Smooth muscle cell (in vitro differentiated cells): Measurements from ENCODE around the gene SEZ6. TPM values are rescaled to one million over a fixed set of nuclear protein-coding genes. Genes with fewer than 3 reads are reported as not detected.

Experiments
- DNase-seq: peaks from one replicate; lab custom pipeline; 2025; ENCODE audit not compliant: unreplicated experiment; lab: John Stamatoyannopoulos, UW
- H2AFZ ChIP-seq: fragments of 200-600 bp; sonication (generic); 2 replicates; pipeline ENCODE4 v1.6.0; 2016; ENCODE audit warnings: antibody characterized with exemption, low read depth, mild to moderate bottlenecking
- H3F3A ChIP-seq: fragments of 200-600 bp; sonication (generic); 2 replicates; pipeline ENCODE4 v1.6.0; 2017; ENCODE audit warnings: antibody characterized with exemption, low read depth
- H3K27ac ChIP-seq: fragments of 200-600 bp; sonication (generic); 2 replicates; pipeline ENCODE4 v1.5.1; 2016; ENCODE audit warnings: low read depth, mild to moderate bottlenecking
- H3K27me3 ChIP-seq: fragments of 200-600 bp; sonication (generic); 2 replicates; pipeline ENCODE4 v1.6.1; 2016; ENCODE audit warnings: low read depth, mild to moderate bottlenecking
- H3K36me3 ChIP-seq: fragments of 200-600 bp; sonication (generic); 2 replicates; pipeline ENCODE4 v1.5.1; 2016; ENCODE audit warnings: low read depth
- H3K4me1 ChIP-seq: fragments of 200-600 bp; sonication (generic); 2 replicates; pipeline ENCODE4 v1.5.1; 2016; ENCODE audit warnings: low read depth
- H3K4me2 ChIP-seq: fragments of 200-600 bp; sonication (generic); 2 replicates; pipeline ENCODE4 v1.6.0; 2016; ENCODE audit warnings: mild to moderate bottlenecking
- H3K4me3 ChIP-seq: fragments of 200-600 bp; sonication (generic); 2 replicates; pipeline ENCODE4 v1.5.1; 2016; ENCODE audit warnings: mild to moderate bottlenecking
- H3K79me2 ChIP-seq: fragments of 200-600 bp; sonication (generic); 2 replicates; pipeline ENCODE4 v1.6.0; 2016; ENCODE audit warnings: low read depth, mild to moderate bottlenecking
- H3K9ac ChIP-seq: fragments of 200-600 bp; sonication (generic); 2 replicates; pipeline ENCODE4 v1.6.0; 2016; ENCODE audit warnings: low read depth
- H3K9me3 ChIP-seq: fragments of 200-600 bp; sonication (generic); replicated peaks from 2 replicates; pipeline ENCODE4 v1.5.1; 2016; ENCODE audit warnings: low read depth
- H4K20me1 ChIP-seq: fragments of 200-600 bp; sonication (generic); 2 replicates; pipeline ENCODE4 v1.6.0; 2016; ENCODE audit warnings: low read depth
- CTCF ChIP-seq: fragments of 200-600 bp; sonication (generic); IDR thresholded peaks from 2 replicates; pipeline ENCODE4 v1.5.1; 2017; ENCODE audit warnings: borderline replicate concordance, mild to moderate bottlenecking, antibody characterized with exemption; ENCODE audit not compliant: insufficient read depth, poor library complexity, severe bottlenecking
- WGBS: methylation state at CpG from one replicate; pipeline ENCODE4 v1.1.7; 2016; ENCODE audit warnings: low lambda C conversion rate; 5-methylcytosine and 5-hydroxymethylcytosine counted together
- polyA plus RNA-seq: library from polyadenylated mRNA; unstranded; fragments of >200 nt; fragmentation: Nextera tagmentation; extraction: Ambion mirVana; gene quantifications from 2 replicates; pipeline ENCODE4 v1.2.1, GENCODE V29; 2016
- total RNA-seq: library from RNA; depleted of rRNA; stranded (reverse); fragments of >200 nt; gene quantifications from 2 replicates; pipeline ENCODE4 v1.2.3, GENCODE V29; 2014

The SEZ6 gene
- total and polyA plus RNA-seq, 2 experiments from 2014 or later, result not detected

GRCh38 chr17:28963055-28963611, 42.7 kb downstream of the SEZ6 start:
- no peak for DNase-seq
- Histone ChIP-seq H3F3A (no peaks in the 10 kb centered on the region), H3K9ac (no peak overlapping the region), H2AFZ (no peak overlapping the region), H4K20me1 (no peaks in the 10 kb centered on the region), H3K36me3 (no peaks in the 10 kb centered on the region), H3K27me3 (peaks cover 14% of the 10 kb centered on the region), H3K9me3 (no peaks in the 10 kb centered on the region), H3K27ac (no peak overlapping the region), H3K79me2 (no peaks in the 10 kb centered on the region), H3K4me2 (no peak overlapping the region), H3K4me1 (peaks cover 3% of the 10 kb centered on the region), H3K4me3 (no peak overlapping the region)
- no peak for TF ChIP-seq CTCF
- WGBS, result 81% methylated on average over 6 of the region's 6 CpGs

- H3K36me3 ChIP-seq, result no peaks in the 10 kb centered on the region
- no peaks in the 10 kb centered on the region for H3K9me3 ChIP-seq
- no peak for DNase-seq
- no peaks in the 10 kb centered on the region for H3K79me2 ChIP-seq
- H3F3A ChIP-seq, result no peaks in the 10 kb centered on the region
- TF ChIP-seq CTCF, result no peak
- no peaks in the 10 kb centered on the region for H3K4me1 ChIP-seq
- H2AFZ ChIP-seq, result no peak overlapping the region
- peaks cover 14% of the 10 kb centered on the region for H3K27me3 ChIP-seq
- no peaks in the 10 kb centered on the region for H4K20me1 ChIP-seq
- 93% methylated on average over 7 of the region's 7 CpGs for WGBS
- H3K4me3 ChIP-seq, result no peak overlapping the region
- no peak overlapping the region for H3K27ac ChIP-seq
- H3K9ac ChIP-seq, result no peak overlapping the region
- H3K4me2 ChIP-seq, result no peak overlapping the region
Measured at GRCh38 chr17:28961391-28961790, 44.4 kb downstream of the SEZ6 start.

GRCh38 chr17:28960256-28961061, 45.4 kb downstream of the SEZ6 start:
- Histone ChIP-seq H3K9me3 (no peaks in the 10 kb centered on the region), H3K36me3 (no peaks in the 10 kb centered on the region), H3K27ac (no peak overlapping the region), H3F3A (no peaks in the 10 kb centered on the region), H3K4me1 (no peaks in the 10 kb centered on the region), H3K4me3 (no peak overlapping the region), H3K79me2 (no peaks in the 10 kb centered on the region), H3K9ac (no peak overlapping the region), H3K4me2 (no peak overlapping the region), H4K20me1 (no peaks in the 10 kb centered on the region), H3K27me3 (peaks cover 14% of the 10 kb centered on the region), H2AFZ (no peak overlapping the region)
- WGBS, result 96% methylated on average over 16 of the region's 18 CpGs
- DNase-seq, result no peak
- TF ChIP-seq CTCF, result no peak

DNA sequence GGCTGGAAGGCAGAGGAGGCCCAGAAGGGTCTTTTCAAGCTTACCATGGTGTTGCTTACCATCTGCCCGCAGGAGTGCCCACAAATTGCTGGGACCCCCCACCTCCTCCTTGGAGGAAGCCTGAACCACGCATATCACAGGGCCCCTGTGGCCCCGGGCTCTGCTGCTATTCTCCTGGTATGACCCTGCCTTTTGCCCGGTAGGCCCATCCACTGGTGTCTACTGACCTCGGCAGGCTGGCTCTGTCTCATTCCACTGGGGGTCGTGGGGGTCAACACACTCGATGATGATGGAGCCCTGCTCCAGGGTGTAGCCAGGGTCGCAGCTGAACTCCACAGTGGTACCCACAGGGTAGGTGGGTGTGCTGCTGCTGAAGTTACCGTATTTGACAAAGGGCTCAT, 46.4 kb downstream of the SEZ6 start:
- H2AFZ ChIP-seq, result no peak overlapping the region
- WGBS, result 94% methylated on average over 9 of the region's 9 CpGs
- DNase-seq, result no peak
- H3K27ac ChIP-seq, result no peak overlapping the region
- no peaks in the 10 kb centered on the region for H4K20me1 ChIP-seq
- H3F3A ChIP-seq, result no peaks in the 10 kb centered on the region
- no peak overlapping the region for H3K9ac ChIP-seq
- no peaks in the 10 kb centered on the region for H3K9me3 ChIP-seq
- no peaks in the 10 kb centered on the region for H3K79me2 ChIP-seq
- H3K27me3 ChIP-seq, result peaks cover 14% of the 10 kb centered on the region
- no peak for TF ChIP-seq CTCF
- no peaks in the 10 kb centered on the region for H3K4me1 ChIP-seq
- no peak overlapping the region for H3K4me2 ChIP-seq
- H3K4me3 ChIP-seq, result no peak overlapping the region
- no peaks in the 10 kb centered on the region for H3K36me3 ChIP-seq
